ENCODE measurements around the gene RNU7-1.

The RNU7-1 gene

GRCh38 chr12:6966351-6966750 is 22.7 kb downstream of the RNU7-1 start:
- no peak for DNase-seq

DNA sequence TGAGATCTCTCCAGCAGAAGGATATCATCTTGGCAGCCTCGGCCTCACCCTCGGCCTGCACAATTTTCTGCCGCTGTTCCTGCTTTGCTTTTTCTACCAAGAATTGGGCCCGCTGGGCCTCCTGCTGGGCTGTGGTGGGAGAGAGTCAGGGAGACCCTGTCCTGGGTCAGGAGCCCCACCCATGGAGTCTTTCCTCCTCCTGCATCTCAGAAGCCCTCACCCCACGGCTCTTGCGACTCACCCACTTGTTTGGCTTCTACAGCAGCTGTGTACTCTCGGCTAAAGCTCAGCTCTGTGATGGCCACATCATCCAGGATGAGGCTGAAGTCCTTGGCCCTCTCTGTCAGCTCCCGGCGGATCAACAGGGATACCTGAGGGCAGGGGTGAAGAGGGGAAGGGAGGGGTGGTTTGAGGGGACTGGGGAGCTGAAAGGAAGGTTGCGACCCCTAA is 24.1 kb downstream of the RNU7-1 start:
- no peak for DNase-seq

DNA sequence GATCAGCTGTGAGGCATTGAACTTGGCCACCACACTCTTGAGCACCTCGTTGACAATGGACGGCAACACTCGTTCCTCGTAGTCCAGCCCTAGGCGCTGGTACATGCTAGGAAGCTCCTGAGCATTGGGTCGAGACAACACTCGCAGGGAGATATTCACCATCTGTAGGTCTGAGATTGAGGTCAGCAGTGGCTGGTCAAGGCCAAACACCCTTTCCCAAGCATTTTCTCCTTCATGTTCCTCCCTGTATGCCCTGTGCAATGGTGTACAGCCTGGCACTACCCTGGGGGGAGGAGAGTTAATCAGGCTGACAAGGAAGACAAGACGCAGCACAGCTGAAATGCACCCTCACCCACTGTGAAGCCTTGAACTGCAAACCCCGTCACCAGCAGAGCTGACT is 24.8 kb downstream of the RNU7-1 start:
- DNase-seq, result no peak

- no peak for DNase-seq
Measured at GRCh38 chr12:6970096-6970527, 26.5 kb downstream of the RNU7-1 start.

DNA sequence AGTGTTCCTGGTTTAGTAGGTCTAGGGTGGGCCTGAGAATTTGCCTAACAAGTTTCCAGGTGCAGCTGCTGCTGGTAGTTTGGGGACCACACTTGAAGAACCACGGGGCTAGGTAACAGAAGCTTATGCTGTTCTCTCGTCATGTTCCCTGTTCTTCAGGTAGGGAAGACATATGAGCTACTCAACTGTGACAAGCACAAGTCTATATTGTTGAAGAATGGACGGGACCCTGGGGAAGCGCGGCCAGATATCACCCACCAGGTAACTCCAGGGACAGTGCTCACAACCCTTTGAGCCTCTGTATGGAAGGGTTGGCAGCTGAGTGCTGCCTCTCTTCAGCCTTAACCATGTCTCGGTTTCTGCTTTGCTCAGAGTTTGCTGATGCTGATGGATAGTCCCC is 30.6 kb downstream of the RNU7-1 start:
- DNase-seq, result no peak

GRCh38 chr12:6975297-6976032 is 31.8 kb downstream of the RNU7-1 start:
- DNase-seq, result no peak

- no peak for DNase-seq
Measured at GRCh38 chr12:6977653-6978052, 34.0 kb downstream of the RNU7-1 start.

- no peak for DNase-seq
Measured at GRCh38 chr12:6978188-6978587, 34.6 kb downstream of the RNU7-1 start.

GRCh38 chr12:6978611-6979011 is 35.0 kb downstream of the RNU7-1 start:
- DNase-seq, result no peak

DNA sequence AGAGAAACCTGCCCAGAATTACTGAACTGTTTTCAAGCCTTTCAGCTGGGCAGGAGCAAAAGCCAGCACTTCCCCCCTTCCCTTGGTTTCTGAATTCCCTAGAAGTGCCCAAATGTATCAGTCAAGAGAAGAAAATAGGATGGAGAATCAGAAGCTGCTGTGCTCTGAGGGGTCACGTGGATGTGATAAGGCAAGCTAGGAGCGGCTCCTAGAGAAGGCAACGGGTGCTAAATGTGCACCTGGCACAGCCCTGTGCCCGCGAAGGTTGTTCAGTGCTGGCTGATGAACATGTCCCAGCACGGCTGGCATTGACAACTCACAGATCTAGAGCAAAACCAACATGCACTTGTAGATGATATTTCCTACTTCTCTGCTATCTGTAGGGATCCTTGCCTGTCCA is 35.4 kb downstream of the RNU7-1 start:
- no peak for DNase-seq

GRCh38 chr12:6979453-6979852 is 35.8 kb downstream of the RNU7-1 start:
- no peak for DNase-seq

DNA sequence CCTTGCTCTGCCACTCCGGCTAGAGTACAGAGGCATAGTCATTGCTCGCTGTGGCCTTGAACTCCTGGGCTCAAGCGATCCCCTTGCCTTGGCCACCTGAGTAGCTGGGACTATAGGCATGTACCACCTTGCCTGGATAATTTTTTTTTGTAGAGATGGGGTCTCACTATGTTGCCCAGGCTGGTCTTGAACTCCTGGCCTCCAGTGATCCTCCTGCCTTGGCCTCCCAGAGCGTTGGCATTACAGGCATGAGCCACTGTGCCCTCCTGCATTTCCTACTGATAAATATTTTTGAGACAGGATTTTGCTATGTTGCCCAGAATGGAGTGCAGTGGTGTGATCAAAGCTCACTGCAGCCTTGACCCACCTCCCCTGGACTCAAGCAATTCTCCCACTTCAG is 36.5 kb downstream of the RNU7-1 start:
- DNase-seq, result no peak

- DNase-seq, result no peak
Measured at GRCh38 chr12:6980740-6981139, 37.1 kb downstream of the RNU7-1 start.

DNA sequence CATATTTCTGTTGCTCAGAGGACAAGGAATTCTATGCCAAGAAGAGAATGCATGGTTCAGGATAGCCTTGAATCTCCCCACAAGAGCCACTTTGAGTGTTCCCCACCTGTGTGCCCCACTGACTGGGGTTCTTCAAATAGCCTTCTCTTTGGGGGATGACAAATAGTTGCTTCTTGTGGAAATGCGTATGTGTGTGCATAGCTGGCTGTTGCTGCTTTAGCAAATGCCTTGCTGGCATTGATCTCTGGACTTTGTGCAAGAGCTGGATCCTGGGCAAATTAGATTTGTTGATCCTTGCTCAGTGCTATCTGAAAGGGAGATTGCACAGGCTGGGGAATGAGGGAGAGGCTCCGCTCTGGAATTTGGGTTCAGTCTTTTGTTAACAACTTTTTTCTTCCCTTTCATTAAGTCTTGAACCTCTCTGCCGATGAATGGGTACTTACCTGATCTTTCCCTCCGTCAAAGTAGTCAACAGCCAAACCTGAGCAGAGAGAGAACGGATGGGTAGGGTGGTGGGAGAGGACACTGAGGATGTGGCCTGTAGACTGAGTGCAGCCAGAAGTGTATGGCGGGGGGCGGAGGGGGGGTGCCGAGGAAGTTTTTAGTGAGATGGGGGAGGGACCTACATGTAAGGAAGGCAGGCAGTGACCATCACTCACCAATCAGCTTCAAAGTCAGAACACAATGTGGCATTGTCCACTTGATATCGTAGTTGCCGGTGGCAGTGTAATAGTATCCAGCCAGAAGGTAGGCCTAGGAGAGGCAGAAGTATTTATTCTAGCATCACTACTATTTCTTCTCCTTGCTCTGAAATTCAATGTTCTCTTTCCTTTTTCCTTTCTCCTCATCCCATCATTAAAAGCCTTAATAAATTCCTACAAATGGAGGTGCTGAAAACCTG is 37.8 kb downstream of the RNU7-1 start:
- no peak for DNase-seq

- DNase-seq, result no peak
Measured at GRCh38 chr12:6982532-6982931, 38.9 kb downstream of the RNU7-1 start.

GRCh38 chr12:6987956-6988553 is 44.4 kb downstream of the RNU7-1 start:
- no peak for DNase-seq

All from activated gamma-delta T cell (primary cell).